Measurements from ENCODE around the gene OPCML.

OPCML gene

GRCh38 chr11:132983641-132983978 is 548.7 kb downstream of the OPCML start:
- no peak for DNase-seq (ENCODE audit: low read depth in 2 of 2)

GRCh38 chr11:132982772-132983640 is 549.3 kb downstream of the OPCML start:
- DNase-seq (ENCODE audit: low read depth in 2 of 2), result no peak

- DNase-seq (ENCODE audit: low read depth in 2 of 2), result no peak
These were observed 551.0 kb downstream of the OPCML start for GRCh38 chr11:132981131-132981956.

- no peak for DNase-seq (ENCODE audit: low read depth in 2 of 2)
These were observed 551.6 kb downstream of the OPCML start for GRCh38 chr11:132980670-132981069.

- no peak for DNase-seq (ENCODE audit: low read depth in 2 of 2)
These were observed 554.6 kb downstream of the OPCML start for GRCh38 chr11:132977746-132978145.

GRCh38 chr11:132977241-132977640 is 555.1 kb downstream of the OPCML start:
- no peak for DNase-seq (ENCODE audit: low read depth in 2 of 2)

- no peak for DNase-seq (ENCODE audit: low read depth in 2 of 2)
These were observed 556.2 kb downstream of the OPCML start for GRCh38 chr11:132976115-132976514.

- no peak for DNase-seq (ENCODE audit: low read depth in 2 of 2)
These were observed 558.6 kb downstream of the OPCML start for GRCh38 chr11:132973686-132974085.

- DNase-seq (ENCODE audit: low read depth in 2 of 2), result no peak
These were observed 559.7 kb downstream of the OPCML start for GRCh38 chr11:132972565-132972964.

GRCh38 chr11:132971351-132971750 is 561.0 kb downstream of the OPCML start:
- no peak for DNase-seq (ENCODE audit: low read depth in 2 of 2)

GRCh38 chr11:132969892-132970291 is 562.4 kb downstream of the OPCML start:
- no peak for DNase-seq (ENCODE audit: low read depth in 2 of 2)

GRCh38 chr11:132962041-132962440 is 570.3 kb downstream of the OPCML start:
- DNase-seq (ENCODE audit: low read depth in 2 of 2), result no peak

- DNase-seq (ENCODE audit: low read depth in 2 of 2), result no peak
These were observed 570.8 kb downstream of the OPCML start for GRCh38 chr11:132961453-132961852.

- DNase-seq (ENCODE audit: low read depth in 2 of 2), result no peak
These were observed 571.8 kb downstream of the OPCML start for GRCh38 chr11:132960273-132961078.

- DNase-seq (ENCODE audit: low read depth in 2 of 2), result no peak
These were observed 572.6 kb downstream of the OPCML start for GRCh38 chr11:132959693-132960092.

- no peak for DNase-seq (ENCODE audit: low read depth in 2 of 2)
These were observed 574.4 kb downstream of the OPCML start for GRCh38 chr11:132957881-132958280.

GRCh38 chr11:132948252-132948651 is 584.0 kb downstream of the OPCML start:
- DNase-seq (ENCODE audit: low read depth in 2 of 2), result no peak

- no peak for DNase-seq (ENCODE audit: low read depth in 2 of 2)
These were observed 587.7 kb downstream of the OPCML start for GRCh38 chr11:132944569-132944944.

GRCh38 chr11:132943706-132944568 is 588.4 kb downstream of the OPCML start:
- no peak for DNase-seq (ENCODE audit: low read depth in 2 of 2)

GRCh38 chr11:132943357-132943705 is 589.0 kb downstream of the OPCML start:
- DNase-seq (ENCODE audit: low read depth in 2 of 2), result no peak

GRCh38 chr11:132942611-132943356 is 589.5 kb downstream of the OPCML start:
- no peak for DNase-seq (ENCODE audit: low read depth in 2 of 2)
